Activated T-helper 2 cell treated with anti-CD3 and anti-CD28 coated beads, Interferon-gamma antibody, Interleukin-2, Interleukin-4, amounts not matched to agents 10 μg/mL and 5 μg/mL and 100 μg/mL, durations not matched to agents 14 hours and 24 hours and 36 hours (primary cell): Measurements from ENCODE around the gene CNTN1. TPM values are rescaled to one million over a fixed set of nuclear protein-coding genes. Genes with fewer than 3 reads are reported as not detected.

ENCODE experiments used
- DNase-seq: peaks from one replicate; pipeline ENCODE4 v3.0.0; 2021; ENCODE audit warnings: low spot score
- H3K27ac Mint-ChIP-seq: one replicate; pipeline ENCODE4 v1.8.0; 2021; ENCODE audit warnings: mixed read lengths
- H3K27me3 Mint-ChIP-seq: one replicate; pipeline ENCODE4 v1.8.0; 2021; ENCODE audit warnings: low read depth, mixed read lengths
- H3K36me3 Mint-ChIP-seq: one replicate; pipeline ENCODE4 v1.8.0; 2021; ENCODE audit warnings: low read depth, mixed read lengths
- H3K4me1 Mint-ChIP-seq: one replicate; pipeline ENCODE4 v1.8.0; 2021; ENCODE audit warnings: low read depth, mixed read lengths
- H3K4me3 Mint-ChIP-seq: one replicate; pipeline ENCODE4 v1.8.0; 2021; ENCODE audit warnings: low read depth, mild to moderate bottlenecking, moderate library complexity, mixed read lengths
- H3K9me3 Mint-ChIP-seq: one replicate; pipeline ENCODE4 v1.8.0; 2021; ENCODE audit warnings: mixed read lengths
- intact Hi-C: fragments of 100-400 bp; cut with micrococcal nuclease; formaldehyde crosslinking; loops from one replicate; pipeline ENCODE4 v1.15.1; 2023
- total RNA-seq: library from RNA; stranded (reverse); gene quantifications from 2 replicates; pipeline ENCODE4 v1.2.3, GENCODE V29; 2022

CNTN1 gene
- total RNA-seq, 1 donor from 2014 or later: not detected

GRCh38 chr12:41013881-41014642, 321.8 kb downstream of the CNTN1 start:
- Mint-ChIP-seq H3K9me3 (peaks cover 16% of the 10 kb centered on the region), H3K36me3 (no peaks in the 10 kb centered on the region), H3K4me3 (no peak overlapping the region), H3K4me1 (no peaks in the 10 kb centered on the region), H3K27me3 (no peaks in the 10 kb centered on the region), H3K27ac (no peak overlapping the region)
- no peak for DNase-seq
- intact Hi-C loops: no loop called here

- Mint-ChIP-seq H3K4me1 (no peaks in the 10 kb centered on the region), H3K27me3 (no peaks in the 10 kb centered on the region)
Measured at GRCh38 chr12:41014643-41015020, 322.4 kb downstream of the CNTN1 start.

GRCh38 chr12:41018010-41018409, 325.8 kb downstream of the CNTN1 start:
- no peak for DNase-seq
- intact Hi-C loops: no loop called here

More at GRCh38 chr12:41014643-41015020, 322.4 kb downstream of the CNTN1 start:
- no peak overlapping the region for H3K4me3 Mint-ChIP-seq
- DNase-seq: no peak
- H3K9me3 Mint-ChIP-seq: peaks cover 16% of the 10 kb centered on the region
- intact Hi-C loops: no loop called here
- no peak overlapping the region for H3K27ac Mint-ChIP-seq
- H3K36me3 Mint-ChIP-seq: no peaks in the 10 kb centered on the region

GRCh38 chr12:41019461-41019860, 327.2 kb downstream of the CNTN1 start:
- no peaks in the 10 kb centered on the region for H3K4me1 Mint-ChIP-seq
- no peak overlapping the region for H3K4me3 Mint-ChIP-seq
- H3K27ac Mint-ChIP-seq: no peak overlapping the region
- DNase-seq: no peak
- no peaks in the 10 kb centered on the region for H3K9me3 Mint-ChIP-seq
- intact Hi-C loops: no loop called here
- no peaks in the 10 kb centered on the region for H3K36me3 Mint-ChIP-seq
- no peaks in the 10 kb centered on the region for H3K27me3 Mint-ChIP-seq

More at GRCh38 chr12:41018010-41018409, 325.8 kb downstream of the CNTN1 start:
- Mint-ChIP-seq H3K27ac (no peak overlapping the region), H3K27me3 (no peaks in the 10 kb centered on the region), H3K9me3 (no peaks in the 10 kb centered on the region), H3K36me3 (no peaks in the 10 kb centered on the region), H3K4me3 (no peak overlapping the region), H3K4me1 (no peaks in the 10 kb centered on the region)

- DNase-seq: no peak
- Mint-ChIP-seq H3K27me3 (no peaks in the 10 kb centered on the region), H3K9me3 (no peaks in the 10 kb centered on the region), H3K4me3 (no peak overlapping the region), H3K36me3 (no peaks in the 10 kb centered on the region), H3K27ac (no peak overlapping the region), H3K4me1 (no peaks in the 10 kb centered on the region)
- intact Hi-C loops: no loop called here
Measured at GRCh38 chr12:41023836-41024235, 331.6 kb downstream of the CNTN1 start.

GRCh38 chr12:41026151-41026550, 333.9 kb downstream of the CNTN1 start:
- H3K36me3 Mint-ChIP-seq: no peaks in the 10 kb centered on the region
- H3K4me3 Mint-ChIP-seq: no peak overlapping the region
- no peaks in the 10 kb centered on the region for H3K9me3 Mint-ChIP-seq
- DNase-seq: no peak
- no peaks in the 10 kb centered on the region for H3K27me3 Mint-ChIP-seq
- intact Hi-C loops: no loop called here
- H3K4me1 Mint-ChIP-seq: no peaks in the 10 kb centered on the region
- no peak overlapping the region for H3K27ac Mint-ChIP-seq

- Mint-ChIP-seq H3K4me1 (no peaks in the 10 kb centered on the region), H3K36me3 (no peaks in the 10 kb centered on the region), H3K27ac (no peak overlapping the region), H3K4me3 (no peak overlapping the region), H3K9me3 (no peaks in the 10 kb centered on the region), H3K27me3 (no peaks in the 10 kb centered on the region)
- intact Hi-C loops: no loop called here
- DNase-seq: no peak
Measured at GRCh38 chr12:41032386-41032785, 340.1 kb downstream of the CNTN1 start.

- no peak for DNase-seq
- H3K4me1 Mint-ChIP-seq: no peaks in the 10 kb centered on the region
- H3K4me3 Mint-ChIP-seq: no peak overlapping the region
- intact Hi-C loops: no loop called here
- no peak overlapping the region for H3K27ac Mint-ChIP-seq
- H3K36me3 Mint-ChIP-seq: no peaks in the 10 kb centered on the region
- no peaks in the 10 kb centered on the region for H3K9me3 Mint-ChIP-seq
- no peaks in the 10 kb centered on the region for H3K27me3 Mint-ChIP-seq
Measured at GRCh38 chr12:41034686-41035085, 342.4 kb downstream of the CNTN1 start.

GRCh38 chr12:41039461-41039860, 347.2 kb downstream of the CNTN1 start:
- Mint-ChIP-seq H3K27ac (no peak overlapping the region), H3K9me3 (no peaks in the 10 kb centered on the region), H3K4me1 (no peaks in the 10 kb centered on the region), H3K36me3 (no peaks in the 10 kb centered on the region), H3K27me3 (no peaks in the 10 kb centered on the region), H3K4me3 (no peak overlapping the region)
- intact Hi-C loops: no loop called here
- DNase-seq: no peak

- H3K36me3 Mint-ChIP-seq: no peaks in the 10 kb centered on the region
- no peaks in the 10 kb centered on the region for H3K27me3 Mint-ChIP-seq
- no peak overlapping the region for H3K27ac Mint-ChIP-seq
- no peaks in the 10 kb centered on the region for H3K4me1 Mint-ChIP-seq
- H3K4me3 Mint-ChIP-seq: no peak overlapping the region
- intact Hi-C loops: no loop called here
- no peak for DNase-seq
- no peaks in the 10 kb centered on the region for H3K9me3 Mint-ChIP-seq
Measured at GRCh38 chr12:41045509-41045908, 353.3 kb downstream of the CNTN1 start.

GRCh38 chr12:41049033-41049432, 356.8 kb downstream of the CNTN1 start:
- intact Hi-C loops: no loop called here
- Mint-ChIP-seq H3K9me3 (no peaks in the 10 kb centered on the region), H3K36me3 (no peaks in the 10 kb centered on the region), H3K4me1 (no peaks in the 10 kb centered on the region), H3K4me3 (no peak overlapping the region), H3K27ac (no peak overlapping the region), H3K27me3 (no peaks in the 10 kb centered on the region)
- no peak for DNase-seq

GRCh38 chr12:41051954-41052353, 359.7 kb downstream of the CNTN1 start:
- no peak overlapping the region for H3K27ac Mint-ChIP-seq
- H3K4me3 Mint-ChIP-seq: no peak overlapping the region
- intact Hi-C loops: no loop called here
- DNase-seq: no peak
- no peaks in the 10 kb centered on the region for H3K36me3 Mint-ChIP-seq
- no peaks in the 10 kb centered on the region for H3K4me1 Mint-ChIP-seq
- no peaks in the 10 kb centered on the region for H3K27me3 Mint-ChIP-seq
- H3K9me3 Mint-ChIP-seq: no peaks in the 10 kb centered on the region

GRCh38 chr12:41052441-41052840, 360.2 kb downstream of the CNTN1 start:
- no peaks in the 10 kb centered on the region for H3K9me3 Mint-ChIP-seq
- H3K36me3 Mint-ChIP-seq: no peaks in the 10 kb centered on the region

GRCh38 chr12:41053046-41053445, 360.8 kb downstream of the CNTN1 start:
- no peak overlapping the region for H3K27ac Mint-ChIP-seq
- no peaks in the 10 kb centered on the region for H3K9me3 Mint-ChIP-seq
- no peaks in the 10 kb centered on the region for H3K36me3 Mint-ChIP-seq
- no peaks in the 10 kb centered on the region for H3K4me1 Mint-ChIP-seq
- no peaks in the 10 kb centered on the region for H3K27me3 Mint-ChIP-seq
- DNase-seq: no peak
- intact Hi-C loops: no loop called here
- no peak overlapping the region for H3K4me3 Mint-ChIP-seq

More at GRCh38 chr12:41052441-41052840, 360.2 kb downstream of the CNTN1 start:
- DNase-seq: no peak
- H3K4me3 Mint-ChIP-seq: no peak overlapping the region
- no peaks in the 10 kb centered on the region for H3K27me3 Mint-ChIP-seq
- intact Hi-C loops: no loop called here
- no peaks in the 10 kb centered on the region for H3K4me1 Mint-ChIP-seq
- H3K27ac Mint-ChIP-seq: no peak overlapping the region
